Ascending aorta (tissue), 2 donors: ENCODE data around the gene AKR1C2. TPM values are rescaled to one million over a fixed set of nuclear protein-coding genes. Genes with fewer than 3 reads are reported as not detected.
"Not testable (repeated sequence)": the region's sequence is repeated elsewhere in the genome, so short reads cannot be mapped to it uniquely, and the experiment has no call there.

Experiments
- DNase-seq, 2 donors: peaks; one replicate each; pipeline ENCODE4 v3.0.0-alpha.2; 2019; ENCODE audit warnings: low spot score in 2 of 2
- H3K27ac ChIP-seq, 2 donors: fragments of 200-600 bp; sonication (generic); one replicate each; pipeline ENCODE4 v1.5.1; 2016 to 2017; ENCODE audit warnings: mild to moderate bottlenecking in 1 of 2
- H3K27me3 ChIP-seq: fragments of 200-600 bp; sonication (generic); one replicate; pipeline ENCODE4 v1.5.1; 2017
- H3K36me3 ChIP-seq, 2 donors: fragments of 200-600 bp; sonication (generic); one replicate each; pipeline ENCODE4 v1.5.1; 2016
- H3K4me1 ChIP-seq, 2 donors: fragments of 200-600 bp; sonication (generic); one replicate each; pipeline ENCODE4 v1.5.1; 2016 to 2017; ENCODE audit warnings: mild to moderate bottlenecking in 1 of 2
- H3K4me3 ChIP-seq, 2 donors: fragments of 200-600 bp; sonication (generic); one replicate each; pipeline ENCODE4 v1.5.1; 2016 to 2017; ENCODE audit warnings: mild to moderate bottlenecking in 1 of 2
- H3K9me3 ChIP-seq, 2 donors: fragments of 200-600 bp; sonication (generic); one replicate each; pipeline ENCODE4 v1.5.1; 2016
- intact Hi-C: fragments of 100-400 bp; cut with DNase I; formaldehyde crosslinking; loops from one replicate; pipeline ENCODE4 v1.15.1; 2023
- total RNA-seq: library from RNA; depleted of rRNA; stranded (reverse); fragments of >200 nt; gene quantifications from one replicate; pipeline ENCODE4 v1.1.0, GENCODE V29; 2016
- TF ChIP-seq, protein P1 (sequence below), 3 experiments: fragments of 200-600 bp in 2 of 3; fragments of 450-650 bp in 1 of 3; sonication (generic) in 2 of 3; IDR thresholded peaks; one replicate each; pipeline ENCODE4 v1.5.1; 2016 to 2019; ENCODE audit warnings: antibody characterized with exemption in 3 of 3, mild to moderate bottlenecking in 1 of 3, moderate library complexity in 1 of 3

AKR1C2 gene
- total RNA-seq, 1 donor from 2014 or later: 16.6 TPM

DNA sequence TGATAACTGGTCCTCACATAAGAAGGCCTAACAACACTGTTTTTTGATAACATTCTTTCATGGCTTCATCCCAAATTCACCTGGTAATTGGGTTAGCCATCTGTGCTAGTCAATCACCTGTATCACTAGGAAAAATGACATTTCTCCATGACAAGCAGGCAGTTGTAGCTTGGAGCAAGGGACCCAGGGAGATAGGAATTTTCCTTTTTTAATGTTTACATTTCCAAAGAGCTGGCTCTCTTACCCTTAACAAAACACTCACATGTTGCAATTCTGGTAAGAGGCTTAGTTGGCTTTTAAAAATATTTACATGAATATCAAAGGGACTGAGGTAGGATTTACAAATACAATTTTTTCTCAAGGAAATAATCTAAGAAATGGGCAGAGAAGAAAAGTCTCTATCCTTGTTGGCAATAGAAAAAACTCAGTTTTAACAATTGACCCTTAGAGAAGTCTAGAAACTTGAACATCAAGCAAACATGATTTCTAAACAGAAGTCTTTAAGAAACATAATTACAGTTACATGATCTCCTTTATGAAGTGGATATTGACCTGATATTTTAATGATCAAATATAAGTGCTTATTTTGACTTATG, 56.5 kb downstream of the AKR1C2 start:
- no peak for DNase-seq
- Histone ChIP-seq H3K4me3 (no peak overlapping the region), H3K27me3 (no peaks in the 10 kb centered on the region), H3K36me3 (no peaks in the 10 kb centered on the region), H3K27ac (peak overlapping the region; percentile 80 to 94), H3K9me3 (no peaks in the 10 kb centered on the region), H3K4me1 (peaks cover 19 to 46% of the 10 kb centered on the region in 2 donors)
- intact Hi-C loops: loop anchor here (5.0 kb wide), 3 partner anchors 125 to 1775 kb away; partner anchors contain the start of genes AKR1C3 and PITRM1
- TF ChIP-seq, protein P1, sequence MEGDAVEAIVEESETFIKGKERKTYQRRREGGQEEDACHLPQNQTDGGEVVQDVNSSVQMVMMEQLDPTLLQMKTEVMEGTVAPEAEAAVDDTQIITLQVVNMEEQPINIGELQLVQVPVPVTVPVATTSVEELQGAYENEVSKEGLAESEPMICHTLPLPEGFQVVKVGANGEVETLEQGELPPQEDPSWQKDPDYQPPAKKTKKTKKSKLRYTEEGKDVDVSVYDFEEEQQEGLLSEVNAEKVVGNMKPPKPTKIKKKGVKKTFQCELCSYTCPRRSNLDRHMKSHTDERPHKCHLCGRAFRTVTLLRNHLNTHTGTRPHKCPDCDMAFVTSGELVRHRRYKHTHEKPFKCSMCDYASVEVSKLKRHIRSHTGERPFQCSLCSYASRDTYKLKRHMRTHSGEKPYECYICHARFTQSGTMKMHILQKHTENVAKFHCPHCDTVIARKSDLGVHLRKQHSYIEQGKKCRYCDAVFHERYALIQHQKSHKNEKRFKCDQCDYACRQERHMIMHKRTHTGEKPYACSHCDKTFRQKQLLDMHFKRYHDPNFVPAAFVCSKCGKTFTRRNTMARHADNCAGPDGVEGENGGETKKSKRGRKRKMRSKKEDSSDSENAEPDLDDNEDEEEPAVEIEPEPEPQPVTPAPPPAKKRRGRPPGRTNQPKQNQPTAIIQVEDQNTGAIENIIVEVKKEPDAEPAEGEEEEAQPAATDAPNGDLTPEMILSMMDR (IDR thresholded peaks at IDR 0.05): no peak

DNA sequence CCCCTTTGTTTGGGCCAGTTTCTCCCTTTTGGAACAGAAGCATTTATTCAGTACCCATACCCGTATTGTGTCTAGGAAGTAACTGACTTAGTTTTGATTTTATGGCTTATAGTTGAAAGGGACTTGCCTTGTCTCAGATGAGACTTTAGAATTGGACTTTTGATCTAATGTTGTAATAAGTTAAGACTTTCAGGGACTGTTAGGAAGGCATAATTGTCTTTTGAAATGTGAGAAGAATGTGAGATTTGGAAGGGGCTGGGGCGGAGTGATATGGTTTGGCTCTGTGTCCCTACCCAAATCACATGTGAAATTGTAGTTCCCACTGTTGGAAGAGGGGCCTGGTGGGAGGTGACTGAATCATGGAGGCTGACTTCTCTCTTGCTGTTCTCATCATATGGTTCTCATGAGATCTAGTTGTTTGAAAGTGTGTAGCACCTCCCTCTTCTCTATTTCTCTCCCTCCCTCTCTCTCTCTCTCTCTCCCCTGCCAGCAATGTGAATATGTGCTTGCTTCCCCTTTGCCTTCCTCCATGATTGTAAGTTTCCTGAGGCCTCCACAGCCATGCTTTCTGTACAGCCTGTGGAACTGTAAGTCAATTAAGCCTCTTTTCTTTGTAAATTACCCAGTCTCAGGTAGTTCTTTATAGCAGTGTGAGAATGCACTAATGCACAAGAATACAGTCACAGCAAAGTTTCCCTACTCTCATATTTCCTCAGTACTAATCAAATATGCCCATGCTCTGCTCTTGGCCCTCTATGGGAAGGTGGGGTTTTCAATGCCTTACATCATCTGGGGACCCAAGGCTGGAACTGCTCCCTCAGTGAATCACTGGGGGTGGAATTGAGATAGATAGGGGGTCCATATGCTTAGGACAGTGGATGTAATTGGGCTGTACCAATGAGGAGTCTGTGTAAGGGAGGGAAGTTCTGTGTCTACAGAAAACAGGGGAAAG, 57.6 kb downstream of the AKR1C2 start:
- DNase-seq: no peak
- intact Hi-C loops: loop anchor here (5.0 kb wide), 3 partner anchors 126 to 1774 kb away; partner anchors contain the start of genes AKR1C3 and PITRM1
- no peaks in the 10 kb centered on the region for H3K36me3 ChIP-seq
- H3K4me3 ChIP-seq: no peak overlapping the region
- TF ChIP-seq, protein P1 (IDR thresholded peaks at IDR 0.05): no peak
- H3K27me3 ChIP-seq: no peaks in the 10 kb centered on the region
- peaks cover 23 to 55% of the 10 kb centered on the region in 2 donors for H3K4me1 ChIP-seq
- H3K27ac ChIP-seq: peak overlapping the region; percentile 91 to 94
- H3K9me3 ChIP-seq: no peaks in the 10 kb centered on the region

DNA sequence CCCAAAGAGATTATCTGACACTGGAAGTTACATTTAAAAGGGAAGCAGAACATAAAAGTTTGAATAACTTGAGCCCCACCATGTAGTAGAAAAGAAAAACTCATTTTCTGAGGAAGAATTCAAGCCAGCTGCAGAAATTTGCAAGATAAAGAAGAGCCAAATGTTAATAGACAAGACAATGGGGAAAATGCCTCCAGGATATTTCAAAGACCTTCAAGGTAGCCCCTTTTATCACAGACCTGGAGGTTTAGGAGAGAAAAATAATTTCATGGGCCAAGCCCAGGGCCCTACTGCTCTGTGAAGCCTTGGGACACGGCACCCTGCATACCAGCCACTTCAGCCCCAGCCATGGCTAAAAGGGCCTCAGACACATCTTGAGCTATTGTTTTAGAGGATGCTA, 58.8 kb downstream of the AKR1C2 start:
- no peak for DNase-seq
- no peak overlapping the region for H3K4me3 ChIP-seq
- intact Hi-C loops: loop anchor here (5.0 kb wide), 4 partner anchors 43 to 1773 kb away; partner anchors contain the start of genes AKR1C3 and PITRM1
- H3K27ac ChIP-seq: peak overlapping the region; percentile 91 to 94
- TF ChIP-seq, protein P1 (IDR thresholded peaks at IDR 0.05): no peak
- H3K27me3 ChIP-seq: no peaks in the 10 kb centered on the region
- H3K4me1 ChIP-seq: peaks cover 23 to 57% of the 10 kb centered on the region in 2 donors
- H3K36me3 ChIP-seq: no peaks in the 10 kb centered on the region
- no peaks in the 10 kb centered on the region for H3K9me3 ChIP-seq

DNA sequence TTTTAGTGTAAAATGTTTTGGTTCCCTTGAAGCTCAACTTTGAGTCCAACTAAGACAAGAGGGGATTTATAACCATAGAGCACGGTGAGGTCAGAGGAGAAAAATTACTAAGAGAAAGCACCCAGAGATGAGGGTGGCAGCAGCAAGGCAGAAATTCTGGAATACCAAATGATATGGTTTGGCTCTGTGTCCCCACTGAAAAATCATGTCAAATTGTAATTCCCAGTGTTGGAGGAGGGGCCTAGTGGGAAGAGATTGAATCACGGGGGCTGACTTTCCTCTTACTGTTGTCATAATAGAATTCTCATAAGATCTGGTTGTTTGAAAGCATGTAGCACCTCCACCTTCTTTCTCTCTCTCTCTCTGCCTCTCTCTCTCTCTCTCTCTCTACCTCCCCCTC, 59.8 kb downstream of the AKR1C2 start:
- Histone ChIP-seq H3K9me3 (no peaks in the 10 kb centered on the region), H3K4me3 (no peak overlapping the region), H3K4me1 (peaks cover 23 to 53% of the 10 kb centered on the region in 2 donors), H3K36me3 (no peaks in the 10 kb centered on the region), H3K27ac (peak overlapping the region; percentile 91 to 94), H3K27me3 (no peaks in the 10 kb centered on the region)
- TF ChIP-seq, protein P1 (IDR thresholded peaks at IDR 0.05): no peak
- DNase-seq: no peak
- intact Hi-C loops: loop anchor here (2.0 to 5.0 kb wide), 2 partner anchors 42 to 95 kb away; no protein-coding TSS in a partner anchor

DNA sequence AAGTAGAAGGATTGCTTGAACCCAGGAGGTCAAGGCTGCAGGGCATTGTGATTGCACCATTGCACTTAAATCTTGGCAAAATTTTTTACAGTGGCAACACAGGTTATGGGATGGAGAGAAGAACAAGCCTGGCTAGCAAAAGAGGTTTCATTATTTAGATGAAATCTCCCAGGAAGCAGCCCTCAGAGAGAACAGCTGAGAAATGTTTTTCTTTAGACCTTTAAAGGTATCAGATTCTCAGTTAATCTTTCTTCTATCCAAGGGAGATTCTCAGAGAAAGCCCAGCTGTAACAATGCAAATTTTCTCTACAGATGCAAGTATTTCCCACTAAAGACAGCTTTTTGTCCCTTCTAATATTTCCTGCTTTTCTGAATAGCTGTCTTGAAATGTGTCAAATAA, 60.2 kb downstream of the AKR1C2 start:
- not testable (repeated sequence) for DNase-seq, H3K9me3 ChIP-seq, H3K36me3 ChIP-seq, H3K4me3 ChIP-seq, H3K27me3 ChIP-seq
- Histone ChIP-seq H3K4me1 (peaks cover 19 to 49% of the 10 kb centered on the region in 2 donors), H3K27ac (peak overlapping the region; percentile 91 to 94)
- intact Hi-C loops: loop anchor here (2.0 to 5.0 kb wide), 2 partner anchors 41 to 95 kb away; no protein-coding TSS in a partner anchor
